HT-29 (cell line): ENCODE results near the gene ADAM30. TPM values are rescaled to one million over a fixed set of nuclear protein-coding genes. Genes with fewer than 3 reads are reported as not detected.

ENCODE experiments used
- DNase-seq: peaks from one replicate; pipeline ENCODE4 v3.0.0-alpha.2; 2015; ENCODE audit warnings: low spot score
- total RNA-seq: library from RNA; depleted of rRNA; stranded (reverse); fragments of >200 nt; shearing (Covaris generic); gene quantifications from 2 replicates; pipeline ENCODE4 v1.2.3, GENCODE V29; 2014

The ADAM30 gene
- total RNA-seq, 1 experiment from 2014 or later = not detected

- DNase-seq = no peak
These were observed 12.3 kb upstream of the ADAM30 start for GRCh38 chr1:119908661-119909060.

DNA sequence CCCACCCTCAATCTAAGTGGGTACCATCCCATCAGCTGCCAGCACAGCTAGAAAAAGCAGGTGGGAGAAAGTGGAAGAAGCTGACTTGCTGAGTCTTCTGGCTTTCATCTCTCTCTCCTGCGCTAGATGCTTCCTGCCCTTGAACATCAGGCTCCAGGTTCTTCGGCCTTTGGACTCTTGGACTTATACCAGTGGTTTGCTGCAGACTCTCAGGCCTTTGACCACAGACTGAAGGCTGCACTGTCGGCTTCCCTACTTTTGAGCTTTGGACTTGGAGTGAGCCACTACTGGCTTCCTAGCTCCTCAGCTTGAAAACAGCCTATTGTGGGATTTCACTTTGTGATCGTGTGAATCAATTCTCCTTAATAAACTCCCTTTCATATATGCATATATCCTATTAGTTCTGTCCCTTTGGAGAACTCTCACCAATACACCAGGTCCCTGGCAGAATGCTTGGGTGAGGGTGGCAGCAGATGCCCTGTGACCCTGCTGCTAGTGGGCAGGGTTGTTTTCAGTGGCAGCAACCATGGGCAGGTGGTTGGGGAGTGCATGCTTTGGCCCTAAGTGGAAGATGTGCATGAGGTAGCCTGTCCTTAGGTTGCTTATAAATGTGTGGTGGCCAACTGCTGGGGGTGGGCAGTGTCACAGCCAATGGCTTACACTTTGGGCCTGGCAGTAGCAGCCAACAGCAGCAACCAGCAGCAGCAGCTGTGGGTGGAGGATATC is 10.8 kb upstream of the ADAM30 start:
- DNase-seq = no peak

DNA sequence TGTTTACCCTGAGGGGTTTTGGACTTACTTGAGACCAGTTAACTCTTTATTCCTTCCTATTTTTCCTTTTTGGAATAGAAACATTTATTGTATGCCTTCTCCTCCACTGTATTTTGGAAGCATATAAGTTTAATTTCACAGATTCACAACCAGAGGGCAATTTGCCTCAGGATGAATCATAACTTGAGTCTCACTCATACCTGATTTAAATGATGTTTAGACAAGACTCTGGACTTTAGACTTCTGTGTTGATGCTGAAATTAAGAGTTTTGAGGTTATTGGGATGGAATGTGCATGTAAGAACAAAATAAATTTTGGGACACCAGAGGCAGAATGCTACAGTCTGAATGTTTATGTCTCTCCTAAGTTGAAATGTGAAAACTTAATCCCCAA is 7.1 kb upstream of the ADAM30 start:
- no peak for DNase-seq

DNA sequence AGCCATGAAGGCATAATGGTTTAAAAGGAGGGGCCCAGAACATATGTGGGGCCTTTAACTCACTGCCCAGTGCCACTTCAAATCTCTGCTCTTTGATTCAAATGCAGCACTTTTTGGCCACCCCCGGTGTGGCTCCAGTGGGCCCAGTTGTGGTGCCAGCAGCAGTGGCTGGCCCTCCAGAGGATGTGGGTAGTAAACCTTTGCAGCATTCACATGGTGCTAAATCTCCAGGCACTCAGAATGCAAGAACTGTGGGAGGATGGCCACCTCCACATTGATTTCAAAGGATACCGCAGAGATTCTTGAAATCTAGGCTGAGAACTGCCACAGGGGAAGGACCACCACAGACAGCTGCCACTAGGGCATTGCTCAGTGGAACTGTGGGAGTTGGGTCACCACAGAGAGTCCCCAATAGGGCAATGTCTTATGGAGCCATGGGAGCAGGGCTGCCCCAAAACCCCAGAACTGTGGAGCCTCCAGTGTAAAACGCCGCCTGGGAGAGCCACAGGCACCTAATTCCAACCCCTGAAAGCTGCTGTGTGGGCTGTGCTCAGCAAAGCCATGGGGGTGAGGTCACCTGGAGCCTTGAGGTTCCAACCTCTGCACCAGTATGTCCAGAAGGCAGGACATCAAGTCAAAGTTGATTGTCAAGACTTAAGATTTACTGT is 6.6 kb upstream of the ADAM30 start:
- DNase-seq = no peak

- no peak for DNase-seq
These were observed 2.8 kb upstream of the ADAM30 start for GRCh38 chr1:119898981-119899720.

- DNase-seq = no peak
These were observed 2.2 kb upstream of the ADAM30 start for GRCh38 chr1:119898530-119898929.

DNA sequence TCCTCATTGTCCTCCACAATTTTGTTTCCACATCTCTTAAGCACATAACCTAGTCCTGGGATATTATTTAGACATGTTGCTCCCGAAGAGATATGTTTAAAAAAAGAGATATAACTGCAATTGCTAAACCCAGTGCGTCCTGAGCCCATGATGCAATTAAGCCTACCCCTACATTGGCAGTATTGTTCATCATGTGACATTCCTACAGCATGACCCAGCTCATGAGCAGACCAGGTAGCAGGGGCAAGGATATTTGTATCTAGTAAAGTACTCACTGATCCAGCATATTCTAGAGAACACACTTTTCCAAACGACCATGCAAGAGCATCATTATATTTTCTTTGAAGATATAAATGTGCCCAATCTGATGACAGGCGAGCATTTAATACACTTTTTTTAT is 1.2 kb downstream of the ADAM30 start:
- DNase-seq = no peak

DNA sequence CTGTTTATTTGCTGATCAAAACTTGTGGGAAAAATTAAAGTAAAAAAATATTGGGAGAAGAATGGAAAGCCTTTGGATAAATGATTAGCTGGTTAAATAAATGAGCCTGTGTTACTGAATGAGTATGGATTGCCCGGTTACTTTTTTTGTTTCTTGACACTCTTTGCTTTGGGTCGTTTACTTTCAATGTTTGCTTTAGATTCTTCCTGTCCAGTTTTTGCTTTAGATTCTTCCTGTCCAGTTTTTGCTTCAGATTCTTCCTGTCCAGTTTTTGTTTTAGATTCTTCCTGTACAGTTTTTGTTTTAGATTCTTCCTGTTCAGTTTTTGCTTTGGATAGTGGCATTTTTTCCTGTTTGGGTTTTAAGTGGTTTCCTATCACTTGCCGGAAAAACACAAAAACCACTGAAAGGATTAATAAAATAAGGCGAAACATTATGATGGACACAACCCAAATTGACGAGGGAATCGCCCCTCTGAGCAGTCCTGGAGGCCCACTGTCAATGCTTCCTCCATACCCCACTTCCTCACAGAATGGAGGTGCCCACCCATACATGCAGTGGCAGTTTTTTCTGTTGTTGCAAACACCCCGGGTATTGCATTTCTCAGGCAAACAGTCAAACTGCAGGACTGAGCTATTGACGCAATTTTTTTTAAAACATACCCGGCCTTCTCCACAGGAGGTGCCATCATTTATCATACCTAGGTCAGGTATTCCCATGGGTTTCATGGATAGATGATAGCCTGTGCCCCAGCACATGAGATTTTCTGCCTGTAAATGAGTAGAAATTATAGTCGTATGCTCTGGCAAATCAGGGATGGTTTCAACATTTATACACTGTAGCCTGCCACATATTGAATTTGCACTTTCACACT is 2.3 kb downstream of the ADAM30 start:
- no peak for DNase-seq

DNA sequence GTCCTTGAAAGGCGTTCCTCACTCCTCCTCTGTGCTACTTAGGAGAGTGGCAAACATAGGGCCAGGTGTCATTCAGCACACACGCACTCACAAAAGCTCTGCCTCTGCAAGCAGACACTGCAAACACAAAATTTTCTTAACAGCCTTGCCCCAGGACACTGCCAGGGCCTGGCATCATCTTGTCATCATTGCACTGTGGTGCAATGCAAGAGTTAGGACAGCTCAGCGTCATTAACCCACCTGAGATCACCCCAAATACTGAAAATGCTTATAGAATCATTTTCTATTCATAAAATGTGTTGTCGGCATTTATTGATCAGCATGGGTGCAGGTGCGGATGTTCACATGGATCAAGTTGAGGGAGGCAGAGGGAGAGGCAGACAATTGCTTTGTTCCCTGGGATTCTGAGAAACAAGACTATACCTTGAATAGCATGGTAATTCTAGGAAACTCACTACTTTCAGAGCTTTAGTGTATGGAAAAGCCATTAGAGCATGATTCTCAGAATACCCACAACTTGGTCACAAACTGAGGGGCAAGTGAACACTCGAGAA is 3.0 kb downstream of the ADAM30 start:
- DNase-seq = no peak

DNA sequence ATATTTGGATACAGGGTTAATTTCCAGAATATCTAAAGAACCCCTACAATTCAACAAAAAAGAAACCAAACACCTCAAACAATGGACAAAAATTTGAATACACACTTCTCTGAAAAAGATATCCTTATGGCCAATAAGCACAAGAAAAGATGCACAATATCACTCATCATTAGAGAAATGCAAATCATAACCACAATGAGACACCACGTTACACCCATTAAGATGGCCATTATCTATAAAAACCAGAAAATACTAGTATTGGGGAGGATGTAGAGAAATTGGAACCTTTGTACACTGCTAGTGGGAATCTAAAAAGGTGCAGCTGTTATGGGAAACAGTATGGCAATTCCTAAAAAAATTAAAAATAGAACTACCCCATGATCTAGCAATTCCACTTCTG is 4.9 kb downstream of the ADAM30 start:
- DNase-seq = no peak

GRCh38 chr1:119888476-119888875 is 7.8 kb downstream of the ADAM30 start:
- no peak for DNase-seq

DNA sequence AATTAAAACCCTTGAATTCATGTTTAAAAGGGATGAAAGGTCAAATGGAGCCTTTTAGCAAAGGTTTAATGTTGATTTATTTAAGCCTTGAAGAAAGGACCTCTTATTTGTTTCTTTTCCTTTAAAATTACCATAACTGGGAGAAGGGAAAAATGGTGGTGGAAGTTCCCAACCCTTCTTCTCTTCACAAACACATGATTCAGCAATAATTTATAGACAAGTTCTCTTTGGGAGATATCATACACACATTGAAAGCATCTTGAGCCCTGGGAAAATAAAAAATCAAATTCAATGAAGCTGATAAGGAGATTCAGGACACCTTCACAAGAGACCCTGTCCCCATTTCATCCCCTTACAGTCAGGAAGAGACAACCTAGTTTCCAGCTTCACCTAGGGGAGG is 8.9 kb downstream of the ADAM30 start:
- no peak for DNase-seq

- DNase-seq = peak; percentile 66
These were observed 10.2 kb downstream of the ADAM30 start for GRCh38 chr1:119885903-119886783.

- DNase-seq = no peak
These were observed 11.6 kb downstream of the ADAM30 start for GRCh38 chr1:119884711-119885110.

- no peak for DNase-seq
These were observed 12.5 kb downstream of the ADAM30 start for GRCh38 chr1:119883826-119884225.

GRCh38 chr1:119882132-119883049 is 13.9 kb downstream of the ADAM30 start:
- no peak for DNase-seq

DNA sequence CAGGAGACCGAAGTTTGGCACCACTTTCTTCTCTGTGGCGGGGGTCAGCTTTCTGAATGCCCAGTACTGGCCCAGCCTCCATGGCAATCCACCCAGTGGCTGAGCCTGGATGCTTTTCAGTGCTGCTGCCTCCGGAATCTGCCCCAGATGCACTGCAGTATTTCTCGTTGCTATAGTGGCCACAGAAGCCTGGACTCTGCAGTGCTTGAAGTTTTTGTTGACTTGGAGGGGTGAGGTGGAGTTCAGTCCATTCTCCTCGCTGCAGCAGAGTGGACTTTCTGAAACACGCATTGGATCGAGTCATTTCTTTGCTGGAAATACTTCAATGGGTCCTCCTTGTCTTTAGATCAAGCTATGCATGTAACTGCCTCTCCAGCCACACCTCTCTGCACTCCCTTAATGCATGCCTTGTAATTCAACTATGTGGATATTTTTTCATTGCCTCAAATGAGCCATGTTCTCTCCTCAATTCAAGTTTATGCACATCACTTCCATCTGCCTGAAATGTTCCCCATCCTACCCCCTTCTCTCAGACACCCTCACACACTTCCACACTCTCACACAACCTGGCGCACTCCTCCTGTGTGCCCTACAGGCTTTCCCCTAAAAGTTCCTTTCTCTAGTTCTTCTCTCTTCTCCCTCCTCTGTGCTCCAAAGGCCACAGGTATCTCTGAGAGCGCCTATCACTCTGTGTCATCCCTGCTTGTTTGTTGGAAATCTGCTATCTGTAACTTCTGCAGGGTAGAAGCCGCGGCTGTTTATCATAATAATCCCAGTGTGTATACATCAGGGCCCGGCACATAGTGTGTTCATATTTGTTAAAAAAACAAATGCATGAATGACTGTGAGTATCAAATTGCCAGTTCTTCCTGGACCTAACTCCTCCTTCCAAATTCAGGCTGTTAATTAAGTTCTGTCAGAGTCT is 16.5 kb downstream of the ADAM30 start:
- DNase-seq = no peak

DNA sequence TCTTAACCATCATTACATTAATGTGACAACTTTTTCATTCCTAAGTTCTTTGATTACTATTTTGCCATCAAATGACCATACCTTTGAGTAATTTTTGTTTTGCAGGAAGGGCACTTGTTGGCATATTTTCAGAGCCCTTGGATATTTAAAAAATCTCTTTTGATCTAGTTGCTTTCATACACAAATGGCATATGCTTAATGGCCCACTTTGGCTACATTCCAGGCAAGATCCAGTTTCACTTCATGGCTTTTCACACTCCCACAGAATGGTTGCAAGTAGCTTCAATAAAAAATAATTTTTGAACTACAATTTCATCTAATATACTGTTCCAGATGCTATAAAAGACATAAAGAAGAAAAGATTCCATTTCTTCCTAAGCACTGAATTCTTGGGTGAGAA is 18.1 kb downstream of the ADAM30 start:
- no peak for DNase-seq
